ENCODE data around the gene ANKRD23. TPM values are rescaled to one million over a fixed set of nuclear protein-coding genes. Genes with fewer than 3 reads are reported as not detected.

ANKRD23 gene
- total RNA-seq (2014; rRNA removed; shearing (Covaris generic)) (6.4 and 6.5 TPM in 2 replicates), total RNA-seq (2022) (6.7 and 6.9 TPM in 2 replicates), Bru-seq, nascent RNA (percentile 50 among the genes with signal in this experiment), BruChase-seq, experiment 1, labeled RNA remaining after a 6-hour chase (percentile 57 among the genes with signal in this experiment), BruChase-seq, experiment 2, labeled RNA remaining after a 2-hour chase (percentile 61 among the genes with signal in this experiment)
- long read RNA-seq, partial matches to known transcripts = 1 of 19 reads
- long read RNA-seq, other reads (novel, unspliced or antisense) = 18 of 19 reads

GRCh38 chr2:96843538-96844268 lies at the start of gene ANKRD23:
TSS of gene ANKRD23 (minus strand) at chr2:96844021. CDS start at chr2:96843992, 29 bp downstream.
- intact Hi-C loops (cut with micrococcal nuclease; ENCODE audit: unreplicated experiment) = no loop called here
- H3K36me3 ChIP-seq (ENCODE audit: insufficient read depth, low read length) = peaks cover 13% of the 10 kb centered on the region
- no peaks in the 10 kb centered on the region for H3K9me3 ChIP-seq (ENCODE audit: low read length)
- H4K20me1 ChIP-seq (ENCODE audit: insufficient read depth, low read length) = no peaks in the 10 kb centered on the region
- no peak within 1 kb of the TSS for H3K27ac ChIP-seq (ENCODE audit: low read depth, low read length, poor library complexity, severe bottlenecking)
- no peaks in the 10 kb centered on the region for H3K79me2 ChIP-seq (ENCODE audit: insufficient read depth, low read depth, low read length)
- POLR2A ChIA-PET = no interaction called here
- H3K4me1 ChIP-seq (ENCODE audit: insufficient read depth, low read length, poor library complexity, severe bottlenecking) = peaks cover 10% of the 10 kb centered on the region
- no peak within 1 kb of the TSS for H3K4me2 ChIP-seq (ENCODE audit: low read length)
- CTCF ChIA-PET (ENCODE audit: unreplicated experiment) = no interaction called here
- TF ChIP-seq EZH2phosphoT487 (IDR thresholded peaks at IDR 0.05; ENCODE audit: borderline replicate concordance, low read depth, low read length) = no peak
- TF ChIP-seq, protein P1, sequence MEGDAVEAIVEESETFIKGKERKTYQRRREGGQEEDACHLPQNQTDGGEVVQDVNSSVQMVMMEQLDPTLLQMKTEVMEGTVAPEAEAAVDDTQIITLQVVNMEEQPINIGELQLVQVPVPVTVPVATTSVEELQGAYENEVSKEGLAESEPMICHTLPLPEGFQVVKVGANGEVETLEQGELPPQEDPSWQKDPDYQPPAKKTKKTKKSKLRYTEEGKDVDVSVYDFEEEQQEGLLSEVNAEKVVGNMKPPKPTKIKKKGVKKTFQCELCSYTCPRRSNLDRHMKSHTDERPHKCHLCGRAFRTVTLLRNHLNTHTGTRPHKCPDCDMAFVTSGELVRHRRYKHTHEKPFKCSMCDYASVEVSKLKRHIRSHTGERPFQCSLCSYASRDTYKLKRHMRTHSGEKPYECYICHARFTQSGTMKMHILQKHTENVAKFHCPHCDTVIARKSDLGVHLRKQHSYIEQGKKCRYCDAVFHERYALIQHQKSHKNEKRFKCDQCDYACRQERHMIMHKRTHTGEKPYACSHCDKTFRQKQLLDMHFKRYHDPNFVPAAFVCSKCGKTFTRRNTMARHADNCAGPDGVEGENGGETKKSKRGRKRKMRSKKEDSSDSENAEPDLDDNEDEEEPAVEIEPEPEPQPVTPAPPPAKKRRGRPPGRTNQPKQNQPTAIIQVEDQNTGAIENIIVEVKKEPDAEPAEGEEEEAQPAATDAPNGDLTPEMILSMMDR (conservative IDR thresholded peaks at IDR 0.05; ENCODE audit: low read length) = no peak
- no peak within 1 kb of the TSS for H2AFZ ChIP-seq (ENCODE audit: low read length)
- DNase-seq (ENCODE audit: low spot score) = no peak
- no TSS peak for BruUV-seq (replicated peaks)
- no peak within 1 kb of the TSS for H3K4me3 ChIP-seq (ENCODE audit: low read depth, low read length, poor library complexity, severe bottlenecking)
- H3K9me2 ChIP-seq (ENCODE audit: insufficient read depth, low read length) = no peaks in the 10 kb centered on the region

DNA sequence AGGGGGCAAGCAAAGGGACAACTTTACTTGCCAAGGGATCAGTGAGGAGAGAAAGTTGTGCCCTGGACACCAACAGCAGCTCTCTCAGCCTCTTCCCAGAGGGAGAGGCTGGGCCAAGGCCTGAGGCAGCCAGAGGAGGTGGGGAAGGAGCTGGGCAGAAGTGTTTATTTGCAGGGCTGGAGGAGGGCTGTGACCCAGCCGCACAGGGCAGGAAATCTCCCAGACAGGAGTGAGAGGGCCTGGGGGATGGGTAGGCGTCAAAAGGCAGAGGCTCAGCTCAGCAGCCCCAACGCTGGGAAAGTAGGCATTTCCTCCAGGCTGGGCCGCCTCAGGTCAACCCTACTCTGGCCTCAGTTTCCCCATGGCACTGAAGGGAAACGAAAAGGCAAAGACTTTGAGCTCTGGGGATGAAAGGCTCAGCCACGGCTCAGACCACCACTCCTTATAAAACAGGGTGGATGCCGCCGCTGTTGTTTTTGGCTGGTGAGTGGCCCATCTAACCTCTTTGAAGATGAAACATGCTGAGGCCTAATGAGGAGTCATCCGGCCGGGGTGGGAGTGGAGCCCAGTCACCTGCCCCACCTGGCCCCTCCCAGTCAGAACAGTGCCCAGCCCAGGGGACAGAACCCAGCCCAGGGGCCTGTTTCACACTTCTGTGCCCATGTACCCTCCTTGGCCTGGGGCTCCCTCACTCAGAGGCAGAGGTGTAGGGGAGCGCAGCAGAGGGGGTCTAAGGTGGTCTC lies 47.9 kb upstream of the ANKRD23 start:
- H2AFZ ChIP-seq (ENCODE audit: low read length) = 0 out of 2 replicates have a peak overlapping the region, but pooled peaks have one; percentile 6
- H3K9me2 ChIP-seq (ENCODE audit: insufficient read depth, low read length) = no peaks in the 10 kb centered on the region
- no peak for TF ChIP-seq EZH2phosphoT487 (IDR thresholded peaks at IDR 0.05; ENCODE audit: borderline replicate concordance, low read depth, low read length)
- TF ChIP-seq, protein P1 (conservative IDR thresholded peaks at IDR 0.05; ENCODE audit: low read length) = no peak
- H3K4me2 ChIP-seq (ENCODE audit: low read length) = 0 out of 2 replicates have a peak overlapping the region, but pooled peaks have one; percentile 18
- H3K79me2 ChIP-seq (ENCODE audit: insufficient read depth, low read depth, low read length) = no peaks in the 10 kb centered on the region
- H4K20me1 ChIP-seq (ENCODE audit: insufficient read depth, low read length) = no peaks in the 10 kb centered on the region
- no peak overlapping the region for H3K4me3 ChIP-seq (ENCODE audit: low read depth, low read length, poor library complexity, severe bottlenecking)
- H3K36me3 ChIP-seq (ENCODE audit: insufficient read depth, low read length) = no peaks in the 10 kb centered on the region
- BruUV-seq (replicated peaks) = no TSS peak
- H3K4me1 ChIP-seq (ENCODE audit: insufficient read depth, low read length, poor library complexity, severe bottlenecking) = peaks cover 36% of the 10 kb centered on the region
- ChIA-PET CTCF (ENCODE audit: unreplicated experiment) (no interaction called here), POLR2A (no interaction called here)
- no peaks in the 10 kb centered on the region for H3K9me3 ChIP-seq (ENCODE audit: low read length)
- DNase-seq (ENCODE audit: low spot score) = no peak
- intact Hi-C loops (cut with micrococcal nuclease; ENCODE audit: unreplicated experiment) = no loop called here
- H3K27ac ChIP-seq (ENCODE audit: low read depth, low read length, poor library complexity, severe bottlenecking) = no peak overlapping the region

Data from OCI-LY7 (cell line).